PFSK-1 (cell line): Measurements from ENCODE around the gene CCDC102A.

ENCODE experiments used
- FOXP2 ChIP-seq: optimal IDR thresholded peaks from 2 replicates; pipeline ENCODE3; 2011; ENCODE audit warnings: borderline replicate concordance, control low read depth, inconsistent platforms; ENCODE audit not compliant: insufficient read depth; ENCODE audit errors: extremely low read length, extremely low read depth
- POLR2AphosphoS5 ChIP-seq: IDR thresholded peaks from 2 replicates; pipeline ENCODE4 v1.6.1; 2012; ENCODE audit warnings: low read depth, mild to moderate bottlenecking, control low read depth, low read length, moderate library complexity
- TAF1 ChIP-seq: IDR thresholded peaks from 2 replicates; pipeline ENCODE4 v1.6.1; 2012; ENCODE audit warnings: low read length, control low read depth, borderline replicate concordance; ENCODE audit not compliant: insufficient read depth
- TF ChIP-seq, protein P1 (sequence below), 2 experiments: IDR thresholded peaks; 2 replicates each; pipeline versions ENCODE4 v1.6.1 to v1.8.0; 2011 to 2012; ENCODE audit warnings: low read depth in 2 of 2, low read length in 2 of 2, control low read depth in 1 of 2, inconsistent platforms in 1 of 2, mild to moderate bottlenecking in 1 of 2, moderate library complexity in 1 of 2; ENCODE audit not compliant: insufficient read depth in 1 of 2

DNA sequence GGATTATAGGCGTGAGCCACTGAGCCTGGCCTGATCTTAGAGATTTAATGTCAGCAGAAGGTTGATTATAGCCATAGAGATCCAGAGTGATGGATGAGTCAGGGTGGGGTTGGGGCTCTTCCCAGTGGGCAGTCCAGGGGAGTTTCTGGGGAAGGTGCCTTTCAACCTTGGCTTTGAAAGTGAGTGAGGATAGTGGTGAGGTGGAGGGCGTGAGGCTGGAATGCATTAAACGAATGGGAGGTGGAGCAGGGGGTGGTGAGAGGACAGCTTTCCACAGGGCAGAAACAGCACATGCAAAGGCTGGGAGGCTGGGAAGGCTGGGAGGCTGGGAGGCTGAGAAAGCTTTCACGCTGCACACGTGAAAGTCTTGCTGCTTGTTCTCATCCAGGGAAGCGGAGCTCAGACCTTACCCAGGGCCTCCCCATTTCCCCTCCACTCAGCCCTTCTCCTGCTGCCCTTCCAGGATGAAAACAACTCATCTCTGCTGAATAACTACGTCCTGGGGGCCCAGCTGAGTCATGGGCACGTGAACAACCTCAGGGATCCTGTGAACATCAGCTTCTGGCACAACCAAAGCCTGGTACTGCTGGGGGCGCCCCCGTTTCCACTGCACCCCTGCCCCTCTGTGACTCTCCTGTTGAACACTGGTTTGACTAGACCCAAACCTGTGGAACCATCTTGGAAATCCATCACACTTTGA is 28.4 kb upstream of the CCDC102A start:
- TF ChIP-seq POLR2AphosphoS5 (no peak), TAF1 (no peak), FOXP2 (no peak)
- TF ChIP-seq, protein P1, sequence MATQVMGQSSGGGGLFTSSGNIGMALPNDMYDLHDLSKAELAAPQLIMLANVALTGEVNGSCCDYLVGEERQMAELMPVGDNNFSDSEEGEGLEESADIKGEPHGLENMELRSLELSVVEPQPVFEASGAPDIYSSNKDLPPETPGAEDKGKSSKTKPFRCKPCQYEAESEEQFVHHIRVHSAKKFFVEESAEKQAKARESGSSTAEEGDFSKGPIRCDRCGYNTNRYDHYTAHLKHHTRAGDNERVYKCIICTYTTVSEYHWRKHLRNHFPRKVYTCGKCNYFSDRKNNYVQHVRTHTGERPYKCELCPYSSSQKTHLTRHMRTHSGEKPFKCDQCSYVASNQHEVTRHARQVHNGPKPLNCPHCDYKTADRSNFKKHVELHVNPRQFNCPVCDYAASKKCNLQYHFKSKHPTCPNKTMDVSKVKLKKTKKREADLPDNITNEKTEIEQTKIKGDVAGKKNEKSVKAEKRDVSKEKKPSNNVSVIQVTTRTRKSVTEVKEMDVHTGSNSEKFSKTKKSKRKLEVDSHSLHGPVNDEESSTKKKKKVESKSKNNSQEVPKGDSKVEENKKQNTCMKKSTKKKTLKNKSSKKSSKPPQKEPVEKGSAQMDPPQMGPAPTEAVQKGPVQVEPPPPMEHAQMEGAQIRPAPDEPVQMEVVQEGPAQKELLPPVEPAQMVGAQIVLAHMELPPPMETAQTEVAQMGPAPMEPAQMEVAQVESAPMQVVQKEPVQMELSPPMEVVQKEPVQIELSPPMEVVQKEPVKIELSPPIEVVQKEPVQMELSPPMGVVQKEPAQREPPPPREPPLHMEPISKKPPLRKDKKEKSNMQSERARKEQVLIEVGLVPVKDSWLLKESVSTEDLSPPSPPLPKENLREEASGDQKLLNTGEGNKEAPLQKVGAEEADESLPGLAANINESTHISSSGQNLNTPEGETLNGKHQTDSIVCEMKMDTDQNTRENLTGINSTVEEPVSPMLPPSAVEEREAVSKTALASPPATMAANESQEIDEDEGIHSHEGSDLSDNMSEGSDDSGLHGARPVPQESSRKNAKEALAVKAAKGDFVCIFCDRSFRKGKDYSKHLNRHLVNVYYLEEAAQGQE (IDR thresholded peaks at IDR 0.05; ENCODE audit: insufficient read depth in 1 of 2, low read depth in 2 of 2, low read length in 2 of 2): no peak
